ENCODE results near the gene TMEM14A.

Gene TMEM14A

GRCh38 chr6:52663936-52664185, 7.1 kb upstream of the TMEM14A start:
- TF ChIP-seq, protein P1, sequence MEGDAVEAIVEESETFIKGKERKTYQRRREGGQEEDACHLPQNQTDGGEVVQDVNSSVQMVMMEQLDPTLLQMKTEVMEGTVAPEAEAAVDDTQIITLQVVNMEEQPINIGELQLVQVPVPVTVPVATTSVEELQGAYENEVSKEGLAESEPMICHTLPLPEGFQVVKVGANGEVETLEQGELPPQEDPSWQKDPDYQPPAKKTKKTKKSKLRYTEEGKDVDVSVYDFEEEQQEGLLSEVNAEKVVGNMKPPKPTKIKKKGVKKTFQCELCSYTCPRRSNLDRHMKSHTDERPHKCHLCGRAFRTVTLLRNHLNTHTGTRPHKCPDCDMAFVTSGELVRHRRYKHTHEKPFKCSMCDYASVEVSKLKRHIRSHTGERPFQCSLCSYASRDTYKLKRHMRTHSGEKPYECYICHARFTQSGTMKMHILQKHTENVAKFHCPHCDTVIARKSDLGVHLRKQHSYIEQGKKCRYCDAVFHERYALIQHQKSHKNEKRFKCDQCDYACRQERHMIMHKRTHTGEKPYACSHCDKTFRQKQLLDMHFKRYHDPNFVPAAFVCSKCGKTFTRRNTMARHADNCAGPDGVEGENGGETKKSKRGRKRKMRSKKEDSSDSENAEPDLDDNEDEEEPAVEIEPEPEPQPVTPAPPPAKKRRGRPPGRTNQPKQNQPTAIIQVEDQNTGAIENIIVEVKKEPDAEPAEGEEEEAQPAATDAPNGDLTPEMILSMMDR (conservative IDR thresholded peaks at IDR 0.05; ENCODE audit: low read depth, low read length): no peak
- DNase-seq (ENCODE audit: low read depth): no peak
- peak overlapping the region; percentile 75 for H3K4me3 ChIP-seq (ENCODE audit: low read length)

GRCh38 chr6:52664186-52664990, 6.5 kb upstream of the TMEM14A start:
- DNase-seq (ENCODE audit: low read depth): peak; percentile 90
- TF ChIP-seq, protein P1 (conservative IDR thresholded peaks at IDR 0.05; ENCODE audit: low read depth, low read length): no peak

GRCh38 chr6:52664991-52665686, 5.8 kb upstream of the TMEM14A start:
- DNase-seq (ENCODE audit: low read depth): no peak
- TF ChIP-seq, protein P1 (conservative IDR thresholded peaks at IDR 0.05; ENCODE audit: low read depth, low read length): no peak
- H3K4me3 ChIP-seq (ENCODE audit: low read length): peak overlapping the region; percentile 75

More at GRCh38 chr6:52664186-52664990, 6.5 kb upstream of the TMEM14A start:
- peak overlapping the region; percentile 75 for H3K4me3 ChIP-seq (ENCODE audit: low read length)

- H3K4me3 ChIP-seq (ENCODE audit: low read length): peak overlapping the region; percentile 75
- TF ChIP-seq, protein P1 (conservative IDR thresholded peaks at IDR 0.05; ENCODE audit: low read depth, low read length): no peak
- DNase-seq (ENCODE audit: low read depth): no peak
These were observed 4.8 kb upstream of the TMEM14A start for GRCh38 chr6:52666071-52666470.

DNA sequence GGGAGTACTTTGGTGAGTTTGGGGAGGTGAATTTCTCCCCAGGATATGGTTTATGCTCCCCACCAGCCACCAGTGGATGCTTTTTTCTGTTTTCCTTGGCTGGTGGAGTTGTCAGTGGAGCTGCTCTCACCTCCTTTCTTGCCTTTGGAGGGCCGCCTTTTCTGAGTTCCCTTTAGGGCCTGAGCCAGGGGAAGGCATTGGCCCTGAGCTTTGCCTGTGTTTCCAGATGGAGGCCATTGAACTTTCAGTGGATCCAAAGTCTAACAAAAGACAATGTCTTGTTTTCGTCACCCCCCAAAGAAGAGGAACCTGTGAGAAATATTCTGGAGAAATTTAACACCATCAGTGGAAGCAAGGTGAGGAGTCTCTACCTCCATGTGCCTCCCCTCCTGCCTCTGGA, 4.4 kb upstream of the TMEM14A start:
- TF ChIP-seq, protein P1 (conservative IDR thresholded peaks at IDR 0.05; ENCODE audit: low read depth, low read length): no peak
- peak overlapping the region; percentile 75 for H3K4me3 ChIP-seq (ENCODE audit: low read length)
- no peak for DNase-seq (ENCODE audit: low read depth)

DNA sequence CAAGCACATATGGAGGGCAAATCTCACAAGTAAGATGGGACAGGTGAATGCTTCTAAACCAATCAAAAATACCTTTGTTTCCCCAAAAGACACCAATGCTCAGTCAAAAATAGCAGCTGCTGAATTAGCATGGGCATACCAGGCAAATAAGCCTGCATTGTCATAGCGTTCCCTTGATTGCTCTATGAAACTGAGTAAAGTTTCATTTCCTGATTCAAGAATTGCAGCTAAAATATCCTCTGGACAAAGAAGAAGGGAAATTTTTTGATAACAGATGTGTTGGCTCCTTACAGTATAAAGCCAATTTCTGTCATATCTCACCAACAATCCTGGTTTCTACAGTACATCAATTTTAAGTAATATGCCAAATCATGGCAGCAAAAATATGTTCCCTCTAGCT, 3.3 kb upstream of the TMEM14A start:
- DNase-seq (ENCODE audit: low read depth): no peak
- TF ChIP-seq, protein P1 (conservative IDR thresholded peaks at IDR 0.05; ENCODE audit: low read depth, low read length): no peak
- no peak overlapping the region for H3K4me3 ChIP-seq (ENCODE audit: low read length)

- TF ChIP-seq, protein P1 (conservative IDR thresholded peaks at IDR 0.05; ENCODE audit: low read depth, low read length): no peak
- peak overlapping the region; percentile 87 for H3K4me3 ChIP-seq (ENCODE audit: low read length)
- no peak for DNase-seq (ENCODE audit: low read depth)
These were observed 763 bp downstream of the TMEM14A start for GRCh38 chr6:52671676-52672075.

All from retinal pigment epithelial cell (primary cell).